ENCODE measurements around the gene SOX8. TPM values are rescaled to one million over a fixed set of nuclear protein-coding genes. Genes with fewer than 3 reads are reported as not detected.

The SOX8 gene
- total RNA-seq, 1 donor from 2014 or later = under 0.01 TPM

DNA sequence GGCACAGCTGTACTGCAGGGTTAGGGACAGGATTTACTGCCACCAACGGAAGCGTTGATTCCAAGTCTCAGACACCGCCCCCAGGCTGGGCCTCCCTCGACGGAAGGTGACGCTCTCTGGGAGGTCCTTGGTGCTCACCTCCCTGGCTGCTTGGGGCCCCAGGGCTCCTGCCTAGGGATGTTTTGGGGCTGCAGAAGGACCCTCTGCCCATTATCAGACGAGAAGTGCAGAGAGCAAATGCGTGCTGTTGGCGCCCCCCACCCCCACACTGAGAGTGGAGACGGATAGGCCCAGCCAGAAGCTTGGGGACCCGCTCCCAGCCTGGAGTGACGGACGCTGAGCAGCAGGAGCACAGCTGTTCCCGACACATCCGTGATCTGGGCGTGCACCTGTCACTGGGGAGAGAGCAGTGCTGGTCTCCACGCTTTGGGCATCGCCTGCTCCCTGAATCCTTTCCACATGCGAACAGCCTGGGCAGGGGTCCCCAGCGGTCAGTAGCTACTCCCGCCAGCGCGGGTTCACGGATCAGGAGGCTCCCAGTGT is 5.1 kb upstream of the SOX8 start:
- no peak for FAIRE-seq
- no peak for DNase-seq (ENCODE audit: low read depth)
- TF ChIP-seq, protein P1, sequence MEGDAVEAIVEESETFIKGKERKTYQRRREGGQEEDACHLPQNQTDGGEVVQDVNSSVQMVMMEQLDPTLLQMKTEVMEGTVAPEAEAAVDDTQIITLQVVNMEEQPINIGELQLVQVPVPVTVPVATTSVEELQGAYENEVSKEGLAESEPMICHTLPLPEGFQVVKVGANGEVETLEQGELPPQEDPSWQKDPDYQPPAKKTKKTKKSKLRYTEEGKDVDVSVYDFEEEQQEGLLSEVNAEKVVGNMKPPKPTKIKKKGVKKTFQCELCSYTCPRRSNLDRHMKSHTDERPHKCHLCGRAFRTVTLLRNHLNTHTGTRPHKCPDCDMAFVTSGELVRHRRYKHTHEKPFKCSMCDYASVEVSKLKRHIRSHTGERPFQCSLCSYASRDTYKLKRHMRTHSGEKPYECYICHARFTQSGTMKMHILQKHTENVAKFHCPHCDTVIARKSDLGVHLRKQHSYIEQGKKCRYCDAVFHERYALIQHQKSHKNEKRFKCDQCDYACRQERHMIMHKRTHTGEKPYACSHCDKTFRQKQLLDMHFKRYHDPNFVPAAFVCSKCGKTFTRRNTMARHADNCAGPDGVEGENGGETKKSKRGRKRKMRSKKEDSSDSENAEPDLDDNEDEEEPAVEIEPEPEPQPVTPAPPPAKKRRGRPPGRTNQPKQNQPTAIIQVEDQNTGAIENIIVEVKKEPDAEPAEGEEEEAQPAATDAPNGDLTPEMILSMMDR (IDR thresholded peaks at IDR 0.05; ENCODE audit: insufficient read depth, low read length, severe bottlenecking) = no peak
- peaks cover 14% of the 10 kb centered on the region for H3K27me3 ChIP-seq (ENCODE audit: control insufficient read depth, insufficient read depth, low read length)
- H3K36me3 ChIP-seq (ENCODE audit: control insufficient read depth, insufficient read depth, low read length) = no peaks in the 10 kb centered on the region
- no peak overlapping the region for H3K4me3 ChIP-seq (ENCODE audit: low read depth, low read length)

DNA sequence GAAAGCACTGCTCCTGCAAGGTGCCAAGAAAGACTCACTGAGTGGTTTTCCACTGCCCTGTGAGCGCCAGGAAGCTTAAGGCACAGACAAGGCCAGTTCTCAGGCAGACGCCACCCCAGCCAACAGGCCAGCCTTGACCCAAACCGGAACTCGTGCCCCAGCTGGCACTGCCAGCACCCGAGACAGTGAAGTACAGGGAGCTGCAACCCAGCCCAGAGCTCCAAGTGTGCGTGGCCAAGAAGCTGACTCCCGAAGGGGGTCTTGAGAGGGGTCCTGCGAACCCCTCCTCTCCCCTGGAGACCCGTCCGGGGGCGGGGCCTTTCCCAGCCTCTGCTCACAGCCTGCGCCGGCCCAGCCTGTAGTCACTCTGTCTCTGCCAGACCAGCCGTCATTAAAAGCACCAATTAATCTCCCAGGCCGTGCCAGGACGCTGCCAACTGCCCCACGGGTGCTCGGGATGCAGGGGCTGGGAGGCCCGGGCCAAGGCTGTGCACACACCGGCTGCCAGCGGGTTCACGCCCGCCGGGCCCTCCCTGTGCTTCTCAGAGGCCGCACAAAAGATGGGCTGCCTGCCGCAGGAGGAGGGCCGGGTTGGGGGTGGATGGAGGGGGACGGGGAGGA is 4.4 kb upstream of the SOX8 start:
- TF ChIP-seq, protein P1 (IDR thresholded peaks at IDR 0.05; ENCODE audit: insufficient read depth, low read length, severe bottlenecking) = no peak
- FAIRE-seq (no peak), DNase-seq (ENCODE audit: low read depth) (no peak)
- Histone ChIP-seq H3K36me3 (ENCODE audit: control insufficient read depth, insufficient read depth, low read length) (no peaks in the 10 kb centered on the region), H3K4me3 (ENCODE audit: low read depth, low read length) (no peak overlapping the region), H3K27me3 (ENCODE audit: control insufficient read depth, insufficient read depth, low read length) (peaks cover 14% of the 10 kb centered on the region)

DNA sequence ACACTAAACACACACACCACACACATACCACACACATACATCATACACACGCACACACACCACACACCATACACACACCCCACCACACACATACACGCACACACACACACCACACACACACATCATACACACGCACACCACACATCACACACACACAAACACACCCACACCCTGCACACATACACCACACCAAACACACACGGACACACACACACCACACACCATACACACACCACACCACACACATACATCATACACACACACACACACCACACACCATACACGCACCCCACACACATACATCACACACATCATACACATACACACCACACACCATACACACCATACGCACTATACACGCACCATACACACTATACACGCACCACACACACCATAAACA is 3.7 kb upstream of the SOX8 start:
- FAIRE-seq (peak; percentile 98), DNase-seq (ENCODE audit: low read depth) (no peak)
- no peak overlapping the region for H3K4me3 ChIP-seq (ENCODE audit: low read depth, low read length)
- no peaks in the 10 kb centered on the region for H3K36me3 ChIP-seq (ENCODE audit: control insufficient read depth, insufficient read depth, low read length)
- TF ChIP-seq, protein P1 (IDR thresholded peaks at IDR 0.05; ENCODE audit: insufficient read depth, low read length, severe bottlenecking) = no peak
- peaks cover 20% of the 10 kb centered on the region for H3K27me3 ChIP-seq (ENCODE audit: control insufficient read depth, insufficient read depth, low read length)

DNA sequence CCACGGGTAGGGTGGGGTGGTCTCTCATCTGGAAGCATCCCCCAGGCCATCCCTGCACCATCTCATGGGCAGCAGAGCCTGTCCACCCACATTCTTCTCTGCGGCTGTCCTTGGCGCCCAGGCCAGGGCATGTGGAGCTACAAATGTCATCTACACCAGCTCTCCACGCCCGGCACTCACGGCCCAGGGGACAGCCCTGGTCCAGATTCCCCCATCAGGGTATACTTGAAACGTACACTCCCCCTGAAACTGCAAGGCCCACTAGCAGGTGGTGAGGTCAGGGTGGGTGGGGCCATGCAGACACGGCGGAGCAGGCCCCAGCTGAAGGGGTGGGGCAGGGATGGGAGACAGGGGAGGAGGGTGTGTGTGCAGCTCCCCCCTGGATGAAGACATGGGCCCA is 3.2 kb upstream of the SOX8 start:
- H3K27me3 ChIP-seq (ENCODE audit: control insufficient read depth, insufficient read depth, low read length) = peaks cover 22% of the 10 kb centered on the region

DNA sequence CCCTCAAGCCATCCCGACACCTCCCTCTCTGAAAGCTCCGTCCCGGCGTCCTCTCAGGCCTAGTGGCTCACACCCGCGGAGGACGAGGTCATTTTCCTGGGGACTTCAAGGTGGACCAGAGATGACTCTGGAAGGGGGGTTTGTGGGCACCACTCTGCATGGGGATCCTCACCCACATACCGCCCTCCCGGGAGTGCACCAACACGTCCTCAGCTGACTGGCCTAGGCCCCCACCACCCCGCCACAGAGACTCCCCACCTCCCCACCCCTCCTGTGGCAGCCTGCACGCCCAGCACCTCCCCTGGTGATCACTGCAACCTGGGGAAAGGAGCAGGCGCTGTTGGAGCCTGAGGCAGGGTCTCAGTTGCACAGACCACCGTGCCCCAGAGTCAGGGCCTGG is 2.4 kb upstream of the SOX8 start:
- Histone ChIP-seq H3K27me3 (ENCODE audit: control insufficient read depth, insufficient read depth, low read length) (peaks cover 22% of the 10 kb centered on the region), H3K4me3 (ENCODE audit: low read depth, low read length) (no peak overlapping the region), H3K36me3 (ENCODE audit: control insufficient read depth, insufficient read depth, low read length) (no peaks in the 10 kb centered on the region)
- DNase-seq (ENCODE audit: low read depth) (no peak), FAIRE-seq (no peak)
- TF ChIP-seq, protein P1 (IDR thresholded peaks at IDR 0.05; ENCODE audit: insufficient read depth, low read length, severe bottlenecking) = no peak

More for the DNA sequence above, 3.2 kb upstream of the SOX8 start:
- DNase-seq (ENCODE audit: low read depth) (no peak), FAIRE-seq (no peak)
- Histone ChIP-seq H3K36me3 (ENCODE audit: control insufficient read depth, insufficient read depth, low read length) (no peaks in the 10 kb centered on the region), H3K4me3 (ENCODE audit: low read depth, low read length) (no peak overlapping the region)
- TF ChIP-seq, protein P1 (IDR thresholded peaks at IDR 0.05; ENCODE audit: insufficient read depth, low read length, severe bottlenecking) = no peak

Measured in bronchial epithelial cell (primary cell).